Esophagus squamous epithelium (tissue), 4 donors: Measurements from ENCODE around the gene TMCO1.

Experiments
- POLR2A ChIP-seq, 4 donors: fragments of 450-650 bp; IDR thresholded peaks; one replicate each; pipeline ENCODE4 v1.6.1; 2017; ENCODE audit warnings: antibody characterized with exemption in 4 of 4, mild to moderate bottlenecking in 4 of 4, moderate library complexity in 3 of 4
- TF ChIP-seq, protein P1 (sequence below), 6 experiments: fragments of 450-650 bp in 4 of 6; fragments of 200-600 bp in 2 of 6; sonication (generic) in 2 of 6; IDR thresholded peaks; one replicate each; pipeline ENCODE4 v1.5.1; 2016 to 2019; ENCODE audit warnings: antibody characterized with exemption in 6 of 6, mild to moderate bottlenecking in 4 of 6, moderate library complexity in 4 of 6

DNA sequence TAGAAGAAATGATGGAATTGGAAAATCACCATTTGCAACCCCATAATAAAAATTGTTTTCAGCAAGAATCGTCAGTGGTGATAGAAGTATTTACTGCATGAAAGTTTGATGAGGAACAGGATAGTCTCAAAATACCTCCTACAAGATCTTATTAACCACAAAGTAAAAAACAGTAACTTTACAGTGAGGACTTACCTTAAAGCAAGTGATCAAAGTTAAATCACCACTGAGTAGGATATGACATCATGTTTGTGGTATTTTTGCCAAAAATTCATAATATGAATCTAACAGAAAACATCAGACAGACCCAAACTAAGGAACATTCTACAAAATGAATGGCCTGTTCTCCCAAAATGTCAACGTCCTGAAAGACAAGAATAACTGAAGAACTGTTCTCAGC is 90.2 kb downstream of the TMCO1 start:
- TF ChIP-seq, protein P1, sequence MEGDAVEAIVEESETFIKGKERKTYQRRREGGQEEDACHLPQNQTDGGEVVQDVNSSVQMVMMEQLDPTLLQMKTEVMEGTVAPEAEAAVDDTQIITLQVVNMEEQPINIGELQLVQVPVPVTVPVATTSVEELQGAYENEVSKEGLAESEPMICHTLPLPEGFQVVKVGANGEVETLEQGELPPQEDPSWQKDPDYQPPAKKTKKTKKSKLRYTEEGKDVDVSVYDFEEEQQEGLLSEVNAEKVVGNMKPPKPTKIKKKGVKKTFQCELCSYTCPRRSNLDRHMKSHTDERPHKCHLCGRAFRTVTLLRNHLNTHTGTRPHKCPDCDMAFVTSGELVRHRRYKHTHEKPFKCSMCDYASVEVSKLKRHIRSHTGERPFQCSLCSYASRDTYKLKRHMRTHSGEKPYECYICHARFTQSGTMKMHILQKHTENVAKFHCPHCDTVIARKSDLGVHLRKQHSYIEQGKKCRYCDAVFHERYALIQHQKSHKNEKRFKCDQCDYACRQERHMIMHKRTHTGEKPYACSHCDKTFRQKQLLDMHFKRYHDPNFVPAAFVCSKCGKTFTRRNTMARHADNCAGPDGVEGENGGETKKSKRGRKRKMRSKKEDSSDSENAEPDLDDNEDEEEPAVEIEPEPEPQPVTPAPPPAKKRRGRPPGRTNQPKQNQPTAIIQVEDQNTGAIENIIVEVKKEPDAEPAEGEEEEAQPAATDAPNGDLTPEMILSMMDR (IDR thresholded peaks at IDR 0.05) = no peak
- no peak for TF ChIP-seq POLR2A (IDR thresholded peaks at IDR 0.05)
